Osteoblast (primary cell): Measurements from ENCODE around the gene SLC38A10. TPM values are rescaled to one million over a fixed set of nuclear protein-coding genes. Genes with fewer than 3 reads are reported as not detected.

Experiments
- DNase-seq: peaks from one replicate; pipeline ENCODE4 v3.0.0; 2011; ENCODE audit warnings: low spot score, mixed read lengths; ENCODE audit not compliant: insufficient read length; ENCODE audit errors: missing footprints
- H2AFZ ChIP-seq: 2 replicates; pipeline ENCODE4 v1.6.0; 2011; ENCODE audit warnings: mild to moderate bottlenecking, low read length
- H3K27ac ChIP-seq: 2 replicates; pipeline ENCODE4 v1.5.1; 2011; ENCODE audit warnings: mild to moderate bottlenecking, low read depth, low read length, moderate library complexity
- H3K27me3 ChIP-seq: 2 replicates; pipeline ENCODE4 v1.6.0; 2012; ENCODE audit warnings: mild to moderate bottlenecking, control low read depth, inconsistent platforms, low read length, moderate library complexity; ENCODE audit not compliant: insufficient read depth
- H3K36me3 ChIP-seq: 2 replicates; pipeline ENCODE4 v1.5.1; 2011; ENCODE audit warnings: mild to moderate bottlenecking, low read length, control low read depth, moderate library complexity; ENCODE audit not compliant: insufficient read depth
- H3K4me1 ChIP-seq: 2 replicates; pipeline ENCODE4 v1.5.1; 2011; ENCODE audit warnings: mild to moderate bottlenecking, low read length, control low read depth, moderate library complexity; ENCODE audit not compliant: insufficient read depth
- H3K4me2 ChIP-seq: 2 replicates; pipeline ENCODE4 v1.6.0; 2011; ENCODE audit warnings: mild to moderate bottlenecking, low read length; ENCODE audit not compliant: insufficient read depth
- H3K4me3 ChIP-seq: fragments of 200-600 bp; sonication (generic); 3 replicates; pipeline ENCODE4 v1.5.1; 2012; ENCODE audit warnings: mild to moderate bottlenecking, low read length, inconsistent platforms; ENCODE audit not compliant: insufficient read depth
- H3K79me2 ChIP-seq: 2 replicates; pipeline ENCODE4 v1.6.0; 2012; ENCODE audit warnings: mild to moderate bottlenecking, low read length, control low read depth, inconsistent platforms; ENCODE audit not compliant: insufficient read depth
- H3K9me3 ChIP-seq: 2 replicates; pipeline ENCODE4 v1.5.1; 2011; ENCODE audit warnings: low read depth, low read length, control low read depth
- H4K20me1 ChIP-seq: 2 replicates; pipeline ENCODE4 v1.6.0; 2012; ENCODE audit warnings: mild to moderate bottlenecking, low read length, control low read depth; ENCODE audit not compliant: insufficient read depth
- CTCF ChIP-seq: IDR thresholded peaks from 2 replicates; pipeline ENCODE4 v1.5.1; 2011; ENCODE audit warnings: mild to moderate bottlenecking, low read depth, low read length, moderate library complexity; ENCODE audit errors: extremely low read depth
- total RNA-seq: library from RNA; depleted of rRNA; stranded (reverse); fragments of >200 nt; gene quantifications from 2 replicates; pipeline ENCODE4 v1.2.3, GENCODE V29; 2012

The SLC38A10 gene
- total RNA-seq, 1 donor, result 92.6 TPM

- Histone ChIP-seq H3K79me2 (peaks cover 29% of the 10 kb centered on the region), H4K20me1 (peaks cover 12% of the 10 kb centered on the region), H3K36me3 (peaks cover 14% of the 10 kb centered on the region), H3K4me1 (peaks cover 2% of the 10 kb centered on the region), H3K27ac (no peak overlapping the region), H2AFZ (no peak overlapping the region), H3K9me3 (no peaks in the 10 kb centered on the region), H3K4me3 (no peak overlapping the region), H3K4me2 (no peak overlapping the region), H3K27me3 (no peaks in the 10 kb centered on the region)
- no peak for TF ChIP-seq CTCF
- no peak for DNase-seq
Measured at GRCh38 chr17:81232616-81233241, 62.4 kb downstream of the SLC38A10 start.

- Histone ChIP-seq H3K9me3 (no peaks in the 10 kb centered on the region), H3K4me2 (no peak overlapping the region), H3K4me1 (no peaks in the 10 kb centered on the region), H2AFZ (no peak overlapping the region), H3K4me3 (no peak overlapping the region), H3K79me2 (peaks cover 22% of the 10 kb centered on the region), H4K20me1 (peaks cover 7% of the 10 kb centered on the region), H3K36me3 (peaks cover 14% of the 10 kb centered on the region), H3K27ac (no peak overlapping the region), H3K27me3 (no peaks in the 10 kb centered on the region)
- TF ChIP-seq CTCF, result no peak
- no peak for DNase-seq
Measured at GRCh38 chr17:81231766-81232581, 63.1 kb downstream of the SLC38A10 start.

GRCh38 chr17:81231121-81231645 is 63.9 kb downstream of the SLC38A10 start:
- no peak for TF ChIP-seq CTCF
- H4K20me1 ChIP-seq, result peaks cover 7% of the 10 kb centered on the region
- H3K27ac ChIP-seq, result no peak overlapping the region
- no peak overlapping the region for H3K4me3 ChIP-seq
- H3K4me1 ChIP-seq, result no peaks in the 10 kb centered on the region
- no peak for DNase-seq
- no peak overlapping the region for H2AFZ ChIP-seq
- peaks cover 14% of the 10 kb centered on the region for H3K79me2 ChIP-seq
- H3K27me3 ChIP-seq, result no peaks in the 10 kb centered on the region
- H3K4me2 ChIP-seq, result no peak overlapping the region
- H3K9me3 ChIP-seq, result no peaks in the 10 kb centered on the region
- peaks cover 14% of the 10 kb centered on the region for H3K36me3 ChIP-seq
